SU-DHL-6 (cell line): ENCODE measurements around the gene APBB2.

ENCODE experiments used
- H2AFZ ChIP-seq: fragments of 200-600 bp; sonication (generic); 2 replicates; pipeline ENCODE4 v1.6.1; 2014; ENCODE audit warnings: low read depth, mild to moderate bottlenecking, moderate library complexity, mixed read lengths, antibody characterized with exemption, low read length; ENCODE audit not compliant: severe bottlenecking
- H3F3A ChIP-seq: fragments of 200-600 bp; shearing (Covaris generic); 2 replicates; pipeline ENCODE4 v1.6.0; 2016; ENCODE audit warnings: antibody characterized with exemption, mild to moderate bottlenecking; ENCODE audit not compliant: insufficient read depth
- H3K27ac ChIP-seq: fragments of 200-600 bp; sonication (generic); 2 replicates; pipeline ENCODE4 v1.5.1; 2016; ENCODE audit warnings: low read depth, mild to moderate bottlenecking, low read length, moderate library complexity, mixed read lengths
- H3K27me3 ChIP-seq: fragments of 200-600 bp; sonication (generic), shearing (Covaris generic); 2 replicates; pipeline ENCODE4 v1.6.0; 2014; ENCODE audit warnings: mild to moderate bottlenecking, low read length
- H3K36me3 ChIP-seq: fragments of 200-600 bp; sonication (generic); 2 replicates; pipeline ENCODE4 v1.6.1; 2014; ENCODE audit warnings: mild to moderate bottlenecking, low read length, mixed read lengths
- H3K4me2 ChIP-seq: fragments of 300-600, 200-600 bp; shearing (Covaris generic), sonication (generic); 2 replicates; pipeline ENCODE4 v1.6.0; 2014; ENCODE audit warnings: low read length, low read depth, mild to moderate bottlenecking; ENCODE audit not compliant: poor library complexity, severe bottlenecking
- H3K4me3 ChIP-seq: fragments of 200-600 bp; sonication (generic); 2 replicates; pipeline ENCODE4 v1.5.1; 2014; ENCODE audit warnings: antibody characterized with exemption, low read length, mild to moderate bottlenecking, mixed read lengths; ENCODE audit not compliant: insufficient read depth, poor library complexity, severe bottlenecking
- H3K79me2 ChIP-seq: fragments of 200-600 bp; sonication (generic); 2 replicates; pipeline ENCODE4 v1.6.1; 2014; ENCODE audit warnings: mild to moderate bottlenecking, low read length, moderate library complexity; ENCODE audit not compliant: insufficient read depth
- H3K9ac ChIP-seq: fragments of 200-600 bp; sonication (generic); 2 replicates; pipeline ENCODE4 v1.7.0; 2014; ENCODE audit warnings: mild to moderate bottlenecking, low read length
- H3K9me2 ChIP-seq: fragments of 200-600 bp; sonication (generic); replicated peaks from 2 replicates; pipeline ENCODE4 v1.6.1; 2014; ENCODE audit warnings: low read length; ENCODE audit not compliant: insufficient read depth
- H3K9me3 ChIP-seq: fragments of 200-600 bp; sonication (generic); 2 replicates; pipeline ENCODE4 v1.6.1; 2014; ENCODE audit warnings: low read length, mixed read lengths; ENCODE audit not compliant: insufficient read depth
- H4K20me1 ChIP-seq: fragments of 200-600 bp; sonication (generic); 2 replicates; pipeline ENCODE4 v1.6.1; 2014; ENCODE audit warnings: low read depth, mild to moderate bottlenecking, antibody characterized with exemption, low read length, moderate library complexity, mixed read lengths
- EZH2phosphoT487 ChIP-seq: fragments of 200-600 bp; sonication (generic), shearing (Covaris generic); conservative IDR thresholded peaks from 2 replicates; pipeline ENCODE4 v1.6.1; 2018; ENCODE audit warnings: mild to moderate bottlenecking, antibody characterized with exemption, low read length, moderate library complexity, mixed read lengths
- TF ChIP-seq, protein P1 (sequence below): fragments of 200-600 bp; sonication (generic); IDR thresholded peaks from one replicate; pipeline ENCODE4 v1.5.1; 2017; ENCODE audit warnings: antibody characterized with exemption, mild to moderate bottlenecking, low read length, moderate library complexity; ENCODE audit not compliant: insufficient read depth, poor library complexity, severe bottlenecking

The APBB2 gene

DNA sequence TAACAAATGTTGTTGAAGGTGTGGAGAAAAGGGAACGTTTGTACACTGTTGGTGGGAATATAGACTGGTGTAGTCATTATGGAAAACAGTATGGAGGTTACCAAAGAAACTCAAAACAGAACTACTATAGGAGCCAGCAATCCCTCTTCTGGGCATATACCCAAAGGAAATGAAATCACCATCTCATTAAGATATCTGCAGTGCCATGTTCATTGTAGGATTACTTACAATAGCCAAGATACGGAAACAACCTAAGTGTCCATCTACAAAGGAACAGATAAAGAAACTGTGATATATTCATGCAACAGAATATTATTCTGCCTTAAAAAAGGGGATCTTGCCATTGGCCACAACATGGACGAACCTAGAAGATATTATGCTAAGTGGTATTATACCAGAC lies 22.2 kb downstream of the APBB2 start:
- Histone ChIP-seq H3K4me2 (no peak overlapping the region), H3K9me2 (no peaks in the 10 kb centered on the region), H3K27ac (no peak overlapping the region), H3K27me3 (no peaks in the 10 kb centered on the region), H4K20me1 (peaks cover 17% of the 10 kb centered on the region), H2AFZ (no peak overlapping the region), H3K36me3 (no peaks in the 10 kb centered on the region), H3K9ac (no peak overlapping the region), H3K4me3 (no peak overlapping the region), H3K9me3 (no peaks in the 10 kb centered on the region), H3K79me2 (peaks cover 93% of the 10 kb centered on the region), H3F3A (no peaks in the 10 kb centered on the region)
- no peak for TF ChIP-seq EZH2phosphoT487
- TF ChIP-seq, protein P1, sequence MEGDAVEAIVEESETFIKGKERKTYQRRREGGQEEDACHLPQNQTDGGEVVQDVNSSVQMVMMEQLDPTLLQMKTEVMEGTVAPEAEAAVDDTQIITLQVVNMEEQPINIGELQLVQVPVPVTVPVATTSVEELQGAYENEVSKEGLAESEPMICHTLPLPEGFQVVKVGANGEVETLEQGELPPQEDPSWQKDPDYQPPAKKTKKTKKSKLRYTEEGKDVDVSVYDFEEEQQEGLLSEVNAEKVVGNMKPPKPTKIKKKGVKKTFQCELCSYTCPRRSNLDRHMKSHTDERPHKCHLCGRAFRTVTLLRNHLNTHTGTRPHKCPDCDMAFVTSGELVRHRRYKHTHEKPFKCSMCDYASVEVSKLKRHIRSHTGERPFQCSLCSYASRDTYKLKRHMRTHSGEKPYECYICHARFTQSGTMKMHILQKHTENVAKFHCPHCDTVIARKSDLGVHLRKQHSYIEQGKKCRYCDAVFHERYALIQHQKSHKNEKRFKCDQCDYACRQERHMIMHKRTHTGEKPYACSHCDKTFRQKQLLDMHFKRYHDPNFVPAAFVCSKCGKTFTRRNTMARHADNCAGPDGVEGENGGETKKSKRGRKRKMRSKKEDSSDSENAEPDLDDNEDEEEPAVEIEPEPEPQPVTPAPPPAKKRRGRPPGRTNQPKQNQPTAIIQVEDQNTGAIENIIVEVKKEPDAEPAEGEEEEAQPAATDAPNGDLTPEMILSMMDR = no peak

DNA sequence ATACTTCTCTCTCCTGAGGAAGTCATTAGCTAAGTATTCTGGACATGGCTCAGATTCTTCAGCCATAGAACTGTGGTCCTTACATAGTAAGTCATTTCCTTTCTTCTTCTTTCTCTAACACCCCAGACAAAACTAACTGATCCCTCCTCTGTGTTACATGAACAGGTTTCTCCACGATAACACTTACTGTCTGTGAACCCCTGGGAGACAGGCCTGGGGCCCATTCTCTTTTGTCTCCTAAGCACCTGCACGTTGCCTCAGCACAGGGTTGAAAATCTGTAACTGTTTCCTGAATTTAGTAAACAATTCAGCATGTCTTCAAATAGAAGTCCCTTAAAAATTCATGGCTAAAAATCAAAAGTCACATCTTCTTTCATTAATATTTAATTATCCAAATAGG lies 24.7 kb downstream of the APBB2 start:
- H3K4me2 ChIP-seq = no peak overlapping the region
- no peak overlapping the region for H3K27ac ChIP-seq
- H3K27me3 ChIP-seq = no peaks in the 10 kb centered on the region
- H3K36me3 ChIP-seq = no peaks in the 10 kb centered on the region
- no peak overlapping the region for H3K4me3 ChIP-seq
- TF ChIP-seq, protein P1 = no peak
- H3K9me3 ChIP-seq = no peaks in the 10 kb centered on the region
- H3K79me2 ChIP-seq = peaks cover 92% of the 10 kb centered on the region
- H4K20me1 ChIP-seq = peaks cover 24% of the 10 kb centered on the region
- no peak overlapping the region for H2AFZ ChIP-seq
- H3K9ac ChIP-seq = no peak overlapping the region
- no peaks in the 10 kb centered on the region for H3F3A ChIP-seq
- H3K9me2 ChIP-seq = no peaks in the 10 kb centered on the region

DNA sequence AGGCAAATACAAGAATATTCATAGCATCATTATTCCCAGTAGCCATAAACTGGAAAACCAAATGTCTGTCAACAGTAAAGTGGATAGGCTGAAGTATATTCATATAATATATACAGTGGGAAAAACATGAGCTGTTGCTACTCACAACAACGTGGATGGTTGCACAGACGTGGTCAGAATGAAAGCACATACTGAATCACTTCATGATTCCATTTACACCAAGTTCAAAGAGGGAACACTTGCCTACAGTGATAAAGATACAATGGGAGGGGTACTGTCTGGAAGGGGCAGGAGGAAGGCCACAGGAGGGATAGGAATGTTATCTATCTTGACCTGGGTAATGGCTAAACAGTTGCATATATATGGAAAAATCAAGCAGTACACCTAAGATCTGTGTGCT lies 25.3 kb downstream of the APBB2 start:
- Histone ChIP-seq H3K27ac (no peak overlapping the region), H3K36me3 (no peaks in the 10 kb centered on the region), H4K20me1 (peaks cover 24% of the 10 kb centered on the region), H3K4me3 (no peak overlapping the region), H3K27me3 (no peaks in the 10 kb centered on the region), H3K9me2 (no peaks in the 10 kb centered on the region), H3K4me2 (no peak overlapping the region), H3K9ac (no peak overlapping the region), H3K79me2 (peaks cover 96% of the 10 kb centered on the region), H3F3A (no peaks in the 10 kb centered on the region), H3K9me3 (no peaks in the 10 kb centered on the region), H2AFZ (no peak overlapping the region)
- TF ChIP-seq, protein P1 = no peak
